ENCODE results near the gene KCNJ16.

Gene KCNJ16

GRCh38 chr17:70106551-70106950, 31.5 kb downstream of the KCNJ16 start:
- Histone ChIP-seq H3K4me1 (ENCODE audit: control insufficient read depth, insufficient read depth, low read length, poor library complexity, severe bottlenecking) (no peaks in the 10 kb centered on the region), H3K27ac (ENCODE audit: insufficient read depth, low read length, poor library complexity, severe bottlenecking) (no peak overlapping the region), H3K9me3 (ENCODE audit: control insufficient read depth, low read length) (no peaks in the 10 kb centered on the region), H3K36me3 (ENCODE audit: control insufficient read depth, insufficient read depth, low read length) (no peaks in the 10 kb centered on the region), H3K4me3 (ENCODE audit: insufficient read depth, low read depth, low read length, poor library complexity, severe bottlenecking) (no peak overlapping the region), H3K27me3 (replicated peaks; ENCODE audit: control insufficient read depth, insufficient read depth, low read length, poor library complexity, severe bottlenecking) (no peaks in the 10 kb centered on the region)
- no peak for DNase-seq

DNA sequence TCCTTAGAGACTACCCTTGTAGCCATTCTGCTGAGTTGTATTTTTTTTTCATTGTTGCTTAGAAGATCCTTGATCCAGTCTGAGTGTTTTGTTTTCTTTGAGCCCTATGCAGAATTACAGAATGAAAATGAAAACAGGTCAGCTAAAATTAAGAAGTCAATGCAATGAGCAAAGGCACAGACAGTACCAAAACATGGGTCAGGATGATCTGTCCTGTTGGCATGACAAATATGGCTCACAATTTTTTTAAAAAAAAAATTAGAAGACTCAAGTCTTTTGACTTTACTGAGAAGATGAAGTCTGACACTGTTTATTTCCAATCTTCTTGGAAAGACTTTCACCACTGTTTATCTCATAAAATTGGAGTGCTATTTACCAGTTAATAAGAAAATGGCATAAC, 32.4 kb downstream of the KCNJ16 start:
- H3K27me3 ChIP-seq (replicated peaks; ENCODE audit: control insufficient read depth, insufficient read depth, low read length, poor library complexity, severe bottlenecking): no peaks in the 10 kb centered on the region
- no peak overlapping the region for H3K4me3 ChIP-seq (ENCODE audit: insufficient read depth, low read depth, low read length, poor library complexity, severe bottlenecking)
- no peak for DNase-seq
- no peaks in the 10 kb centered on the region for H3K36me3 ChIP-seq (ENCODE audit: control insufficient read depth, insufficient read depth, low read length)
- H3K27ac ChIP-seq (ENCODE audit: insufficient read depth, low read length, poor library complexity, severe bottlenecking): no peak overlapping the region
- no peaks in the 10 kb centered on the region for H3K4me1 ChIP-seq (ENCODE audit: control insufficient read depth, insufficient read depth, low read length, poor library complexity, severe bottlenecking)
- H3K9me3 ChIP-seq (ENCODE audit: control insufficient read depth, low read length): no peaks in the 10 kb centered on the region

- Histone ChIP-seq H3K4me1 (ENCODE audit: control insufficient read depth, insufficient read depth, low read length, poor library complexity, severe bottlenecking) (no peaks in the 10 kb centered on the region), H3K9me3 (ENCODE audit: control insufficient read depth, low read length) (no peaks in the 10 kb centered on the region), H3K27ac (ENCODE audit: insufficient read depth, low read length, poor library complexity, severe bottlenecking) (no peak overlapping the region), H3K27me3 (replicated peaks; ENCODE audit: control insufficient read depth, insufficient read depth, low read length, poor library complexity, severe bottlenecking) (no peaks in the 10 kb centered on the region), H3K36me3 (ENCODE audit: control insufficient read depth, insufficient read depth, low read length) (no peaks in the 10 kb centered on the region), H3K4me3 (ENCODE audit: insufficient read depth, low read depth, low read length, poor library complexity, severe bottlenecking) (no peak overlapping the region)
- DNase-seq: no peak
Measured at GRCh38 chr17:70107904-70108565, 33.0 kb downstream of the KCNJ16 start.

DNA sequence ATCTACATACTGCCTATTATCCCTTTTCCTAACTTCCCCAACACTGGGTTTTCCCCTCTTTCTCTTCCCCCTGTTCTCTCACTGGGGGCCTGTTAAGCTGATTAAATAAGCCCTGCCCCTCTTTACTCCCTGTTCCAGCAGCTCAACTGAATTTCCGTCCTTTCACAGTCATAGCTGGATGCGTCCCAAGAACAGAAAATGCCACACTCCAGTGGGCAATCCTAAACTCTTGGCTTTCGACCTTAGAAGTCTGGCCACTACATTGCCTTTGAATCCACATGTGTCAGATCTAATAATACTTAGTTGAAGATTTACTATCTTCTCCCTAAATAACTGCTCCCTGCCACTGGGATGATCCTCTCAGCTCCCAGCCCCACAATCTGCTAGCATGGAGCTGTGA, 34.5 kb downstream of the KCNJ16 start:
- no peak overlapping the region for H3K4me3 ChIP-seq (ENCODE audit: insufficient read depth, low read depth, low read length, poor library complexity, severe bottlenecking)
- H3K36me3 ChIP-seq (ENCODE audit: control insufficient read depth, insufficient read depth, low read length): no peaks in the 10 kb centered on the region
- no peak for DNase-seq
- H3K27me3 ChIP-seq (replicated peaks; ENCODE audit: control insufficient read depth, insufficient read depth, low read length, poor library complexity, severe bottlenecking): no peaks in the 10 kb centered on the region
- no peaks in the 10 kb centered on the region for H3K9me3 ChIP-seq (ENCODE audit: control insufficient read depth, low read length)
- H3K27ac ChIP-seq (ENCODE audit: insufficient read depth, low read length, poor library complexity, severe bottlenecking): no peak overlapping the region
- H3K4me1 ChIP-seq (ENCODE audit: control insufficient read depth, insufficient read depth, low read length, poor library complexity, severe bottlenecking): no peaks in the 10 kb centered on the region

- Histone ChIP-seq H3K4me3 (ENCODE audit: insufficient read depth, low read depth, low read length, poor library complexity, severe bottlenecking) (no peak overlapping the region), H3K9me3 (ENCODE audit: control insufficient read depth, low read length) (no peaks in the 10 kb centered on the region), H3K27me3 (replicated peaks; ENCODE audit: control insufficient read depth, insufficient read depth, low read length, poor library complexity, severe bottlenecking) (no peaks in the 10 kb centered on the region), H3K36me3 (ENCODE audit: control insufficient read depth, insufficient read depth, low read length) (no peaks in the 10 kb centered on the region), H3K4me1 (ENCODE audit: control insufficient read depth, insufficient read depth, low read length, poor library complexity, severe bottlenecking) (no peaks in the 10 kb centered on the region), H3K27ac (ENCODE audit: insufficient read depth, low read length, poor library complexity, severe bottlenecking) (no peak overlapping the region)
- no peak for DNase-seq
Measured at GRCh38 chr17:70110443-70110880, 35.4 kb downstream of the KCNJ16 start.

- no peak overlapping the region for H3K27ac ChIP-seq (ENCODE audit: insufficient read depth, low read length, poor library complexity, severe bottlenecking)
- H3K27me3 ChIP-seq (replicated peaks; ENCODE audit: control insufficient read depth, insufficient read depth, low read length, poor library complexity, severe bottlenecking): no peaks in the 10 kb centered on the region
- no peak overlapping the region for H3K4me3 ChIP-seq (ENCODE audit: insufficient read depth, low read depth, low read length, poor library complexity, severe bottlenecking)
- no peak for DNase-seq
- H3K9me3 ChIP-seq (ENCODE audit: control insufficient read depth, low read length): no peaks in the 10 kb centered on the region
- no peaks in the 10 kb centered on the region for H3K36me3 ChIP-seq (ENCODE audit: control insufficient read depth, insufficient read depth, low read length)
- no peaks in the 10 kb centered on the region for H3K4me1 ChIP-seq (ENCODE audit: control insufficient read depth, insufficient read depth, low read length, poor library complexity, severe bottlenecking)
Measured at GRCh38 chr17:70111201-70111600, 36.2 kb downstream of the KCNJ16 start.

DNA sequence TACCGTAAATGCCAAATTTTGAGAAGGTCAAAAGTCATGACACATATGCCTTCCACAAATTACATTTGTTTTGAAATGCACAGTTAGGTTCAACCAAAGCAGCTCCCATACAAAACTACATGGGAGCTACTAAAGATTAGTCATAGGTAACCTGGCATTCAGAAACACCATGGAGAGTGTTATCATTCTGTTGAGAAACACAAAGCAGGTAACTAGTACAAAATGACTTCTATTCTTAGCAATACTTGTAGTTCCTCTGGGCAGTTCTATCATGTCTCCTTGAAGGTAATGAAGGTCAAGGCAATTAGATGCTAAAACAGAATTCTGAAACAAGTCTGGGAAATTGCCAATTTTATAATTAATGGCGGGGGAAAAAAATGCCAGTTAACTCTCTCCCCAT, 39.4 kb downstream of the KCNJ16 start:
- Histone ChIP-seq H3K9me3 (ENCODE audit: control insufficient read depth, low read length) (no peaks in the 10 kb centered on the region), H3K4me1 (ENCODE audit: control insufficient read depth, insufficient read depth, low read length, poor library complexity, severe bottlenecking) (no peaks in the 10 kb centered on the region), H3K27ac (ENCODE audit: insufficient read depth, low read length, poor library complexity, severe bottlenecking) (no peak overlapping the region), H3K27me3 (replicated peaks; ENCODE audit: control insufficient read depth, insufficient read depth, low read length, poor library complexity, severe bottlenecking) (no peaks in the 10 kb centered on the region), H3K4me3 (ENCODE audit: insufficient read depth, low read depth, low read length, poor library complexity, severe bottlenecking) (no peak overlapping the region), H3K36me3 (ENCODE audit: control insufficient read depth, insufficient read depth, low read length) (no peaks in the 10 kb centered on the region)
- DNase-seq: no peak

DNA sequence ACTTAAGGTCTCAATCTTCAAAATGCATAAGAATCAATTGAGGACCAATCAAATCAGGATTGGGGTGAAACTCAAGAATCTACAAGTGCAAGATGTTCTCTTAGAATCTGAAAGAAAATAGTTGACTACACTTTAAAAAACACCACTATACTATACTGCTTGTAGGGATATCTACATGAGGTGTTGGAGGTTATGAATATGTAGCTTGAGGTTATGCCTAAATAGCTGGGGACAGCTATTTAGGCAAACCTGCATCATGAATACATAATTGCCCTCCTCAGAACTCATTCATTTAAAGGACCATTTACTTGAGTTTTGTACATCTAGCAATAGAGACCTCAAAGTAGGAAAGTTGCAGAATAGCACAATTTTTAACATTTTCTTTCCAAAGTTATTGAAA, 40.1 kb downstream of the KCNJ16 start:
- H3K36me3 ChIP-seq (ENCODE audit: control insufficient read depth, insufficient read depth, low read length): no peaks in the 10 kb centered on the region
- H3K4me3 ChIP-seq (ENCODE audit: insufficient read depth, low read depth, low read length, poor library complexity, severe bottlenecking): no peak overlapping the region
- H3K27ac ChIP-seq (ENCODE audit: insufficient read depth, low read length, poor library complexity, severe bottlenecking): no peak overlapping the region
- H3K9me3 ChIP-seq (ENCODE audit: control insufficient read depth, low read length): peaks cover 3% of the 10 kb centered on the region
- DNase-seq: no peak
- no peaks in the 10 kb centered on the region for H3K4me1 ChIP-seq (ENCODE audit: control insufficient read depth, insufficient read depth, low read length, poor library complexity, severe bottlenecking)
- no peaks in the 10 kb centered on the region for H3K27me3 ChIP-seq (replicated peaks; ENCODE audit: control insufficient read depth, insufficient read depth, low read length, poor library complexity, severe bottlenecking)

DNA sequence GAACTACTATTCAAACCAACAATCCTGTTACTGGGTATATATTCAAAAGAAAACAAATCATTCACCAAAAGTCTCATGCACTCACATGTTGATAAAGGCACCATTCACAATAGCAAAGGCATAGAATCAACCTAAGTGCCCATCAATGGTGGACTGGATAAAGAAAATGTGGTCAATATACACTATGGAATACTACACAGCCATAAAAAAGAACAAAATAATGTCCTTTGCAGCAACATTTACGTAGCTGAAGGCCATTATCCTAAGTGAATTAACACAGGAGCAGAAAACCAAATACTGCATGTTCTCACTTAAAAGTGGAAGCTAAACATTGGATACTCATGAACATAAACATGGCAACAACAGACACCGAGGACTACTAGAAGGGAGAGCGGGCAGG, 41.9 kb downstream of the KCNJ16 start:
- Histone ChIP-seq H3K36me3 (ENCODE audit: control insufficient read depth, insufficient read depth, low read length) (no peaks in the 10 kb centered on the region), H3K27ac (ENCODE audit: insufficient read depth, low read length, poor library complexity, severe bottlenecking) (no peak overlapping the region), H3K4me3 (ENCODE audit: insufficient read depth, low read depth, low read length, poor library complexity, severe bottlenecking) (no peak overlapping the region), H3K9me3 (ENCODE audit: control insufficient read depth, low read length) (peaks cover 3% of the 10 kb centered on the region), H3K27me3 (replicated peaks; ENCODE audit: control insufficient read depth, insufficient read depth, low read length, poor library complexity, severe bottlenecking) (no peaks in the 10 kb centered on the region), H3K4me1 (ENCODE audit: control insufficient read depth, insufficient read depth, low read length, poor library complexity, severe bottlenecking) (no peaks in the 10 kb centered on the region)
- no peak for DNase-seq

DNA sequence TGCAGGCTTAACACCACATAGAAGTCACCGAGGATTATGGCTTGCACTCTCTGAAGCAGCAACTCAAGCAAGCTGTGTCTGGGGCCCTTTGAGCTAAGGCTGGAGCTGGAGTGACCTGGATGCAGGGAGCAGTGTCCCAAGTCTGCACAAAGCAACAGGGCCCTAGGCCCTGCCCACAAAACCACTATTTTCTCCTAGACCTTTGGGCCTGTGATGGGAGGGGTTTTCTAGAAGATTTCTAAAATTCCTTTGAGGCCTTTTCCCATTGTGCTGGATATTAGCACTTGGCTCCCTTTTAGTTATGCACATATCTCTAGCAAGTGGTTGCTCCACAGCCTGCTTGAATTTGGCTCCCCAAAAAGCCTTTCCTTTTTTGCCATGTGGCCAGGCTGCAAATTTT, 44.5 kb downstream of the KCNJ16 start:
- no peaks in the 10 kb centered on the region for H3K36me3 ChIP-seq (ENCODE audit: control insufficient read depth, insufficient read depth, low read length)

More for the DNA sequence above, 44.5 kb downstream of the KCNJ16 start:
- Histone ChIP-seq H3K4me3 (ENCODE audit: insufficient read depth, low read depth, low read length, poor library complexity, severe bottlenecking) (no peak overlapping the region), H3K27ac (ENCODE audit: insufficient read depth, low read length, poor library complexity, severe bottlenecking) (no peak overlapping the region), H3K9me3 (ENCODE audit: control insufficient read depth, low read length) (peaks cover 3% of the 10 kb centered on the region), H3K4me1 (ENCODE audit: control insufficient read depth, insufficient read depth, low read length, poor library complexity, severe bottlenecking) (no peaks in the 10 kb centered on the region), H3K27me3 (replicated peaks; ENCODE audit: control insufficient read depth, insufficient read depth, low read length, poor library complexity, severe bottlenecking) (no peaks in the 10 kb centered on the region)
- no peak for DNase-seq

Data from effector memory CD4-positive, alpha-beta T cell (primary cell).